NB4 (cell line): ENCODE results near the gene NFKBIE.

Experiments used
- CTCF ChIP-seq: IDR thresholded peaks from one replicate; pipeline ENCODE4 v1.5.1; 2012; ENCODE audit warnings: low read depth, low read length
- MYC ChIP-seq: IDR thresholded peaks from 2 replicates; pipeline ENCODE4 v1.6.1; 2011; ENCODE audit warnings: low read depth, low read length
- POLR2A ChIP-seq: IDR thresholded peaks from 2 replicates; pipeline ENCODE4 v1.6.1; 2011; ENCODE audit warnings: mild to moderate bottlenecking; ENCODE audit not compliant: insufficient read length; ENCODE audit errors: extremely low read depth
- TF ChIP-seq, protein P1 (sequence below): IDR thresholded peaks from 2 replicates; pipeline ENCODE4 v1.6.1; 2011; ENCODE audit warnings: low read depth, low read length

GRCh38 chr6:44223319-44224028 lies 41.9 kb downstream of the NFKBIE start, which contains the start of gene SLC29A1:
- TF ChIP-seq CTCF: no peak
- TF ChIP-seq POLR2A: peak; percentile 81
- TF ChIP-seq, protein P1, sequence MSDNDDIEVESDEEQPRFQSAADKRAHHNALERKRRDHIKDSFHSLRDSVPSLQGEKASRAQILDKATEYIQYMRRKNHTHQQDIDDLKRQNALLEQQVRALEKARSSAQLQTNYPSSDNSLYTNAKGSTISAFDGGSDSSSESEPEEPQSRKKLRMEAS: peak; percentile 90
- TF ChIP-seq MYC: peak; percentile 64
